HG03135 (cell line): ENCODE measurements around the gene TTC12.

Source experiments
- ATAC-seq: cut with Tn5 transposase; IDR thresholded peaks from one replicate; pipeline ENCODE4 v1.9.1; 2021; ENCODE audit warnings: mild to moderate bottlenecking, moderate library complexity; ENCODE audit not compliant: unreplicated experiment

The TTC12 gene

GRCh38 chr11:113398669-113399430 is 84.5 kb downstream of the TTC12 start:
- ATAC-seq: no peak

GRCh38 chr11:113400631-113401230 is 86.3 kb downstream of the TTC12 start:
- no peak for ATAC-seq

GRCh38 chr11:113401718-113402117 is 87.3 kb downstream of the TTC12 start:
- ATAC-seq: no peak

GRCh38 chr11:113404859-113405430 is 90.6 kb downstream of the TTC12 start:
- ATAC-seq: no peak

GRCh38 chr11:113405724-113406478 is 91.5 kb downstream of the TTC12 start:
- ATAC-seq: no peak

GRCh38 chr11:113407163-113407562 is 92.8 kb downstream of the TTC12 start:
- ATAC-seq: no peak

- ATAC-seq: no peak
Observed at GRCh38 chr11:113408206-113408605, 93.8 kb downstream of the TTC12 start.

GRCh38 chr11:113408887-113409286 is 94.5 kb downstream of the TTC12 start:
- ATAC-seq: no peak

GRCh38 chr11:113409526-113409925 is 95.1 kb downstream of the TTC12 start:
- ATAC-seq: no peak

GRCh38 chr11:113410414-113411135 is 96.2 kb downstream of the TTC12 start:
- ATAC-seq: no peak

- no peak for ATAC-seq
Observed at GRCh38 chr11:113411536-113411935, 97.2 kb downstream of the TTC12 start.

GRCh38 chr11:113412675-113413074 is 98.3 kb downstream of the TTC12 start:
- ATAC-seq: no peak

- no peak for ATAC-seq
Observed at GRCh38 chr11:113415343-113415742, 101.0 kb downstream of the TTC12 start.
